Naive thymus-derived CD8-positive, alpha-beta T cell (primary cell): Measurements from ENCODE around the gene TMIGD3. TPM values are rescaled to one million over a fixed set of nuclear protein-coding genes. Genes with fewer than 3 reads are reported as not detected.

Experiments used
- ATAC-seq, 2 donors: fragments of 150-1000 bp; cut with Tn5 transposase in 1 of 2; sonication (Bioruptor Pico), chemical (Tn5 transposase) in 1 of 2; 1 replicate in 1 of 2; 2 replicates in 1 of 2; pipeline ENCODE4 v1.10.0; 2021; ENCODE audit warnings: mild to moderate bottlenecking in 2 of 2, moderate library complexity in 2 of 2
- POLR2A ChIA-PET: fragments of 350-600 bp; sonication (Branson Sonifier 250); formaldehyde crosslinking; loops from one replicate; lab custom pipeline; 2021; ENCODE audit warnings: antibody characterized with exemption; lab: Charles Lee
- DNase-seq, 10 donors: peaks; one replicate each; pipeline versions ENCODE4 v3.0.0 to v3.0.0-alpha.2; 2020 to 2022
- H3K27ac Mint-ChIP-seq, 10 donors: one replicate each; pipeline ENCODE4 v1.8.0; 2020 to 2022; ENCODE audit warnings: mild to moderate bottlenecking in 10 of 10, mixed read lengths in 10 of 10, moderate library complexity in 4 of 10, inconsistent platforms in 1 of 10
- H3K27me3 Mint-ChIP-seq, 5 donors: one replicate each; pipeline ENCODE4 v1.8.0; 2021 to 2022; ENCODE audit warnings: mixed read lengths in 5 of 5
- H3K36me3 Mint-ChIP-seq, 3 donors: one replicate each; pipeline ENCODE4 v1.8.0; 2020 to 2022; ENCODE audit warnings: mixed read lengths in 3 of 3, mild to moderate bottlenecking in 2 of 3, inconsistent platforms in 1 of 3
- H3K4me1 Mint-ChIP-seq, 4 donors: one replicate each; pipeline ENCODE4 v1.8.0; 2021 to 2022; ENCODE audit warnings: mixed read lengths in 4 of 4
- H3K4me3 Mint-ChIP-seq, 10 donors: one replicate each; pipeline ENCODE4 v1.8.0; 2020 to 2022; ENCODE audit warnings: mild to moderate bottlenecking in 10 of 10, mixed read lengths in 10 of 10, moderate library complexity in 6 of 10, inconsistent platforms in 1 of 10
- H3K9me3 Mint-ChIP-seq, 9 donors: one replicate each; pipeline ENCODE4 v1.8.0; 2020 to 2022; ENCODE audit warnings: mixed read lengths in 9 of 9, mild to moderate bottlenecking in 3 of 9, inconsistent platforms in 1 of 9, moderate library complexity in 1 of 9
- polyA plus RNA-seq, 3 donors: library from polyadenylated mRNA; unstranded; fragments of 300-500 nt; fragmentation: Illumina TruSeq; gene quantifications; one replicate each; pipeline ENCODE4 v1.2.3, GENCODE V29; 2021
- total RNA-seq, 8 experiments: library from RNA in 2 of 8; stranded (reverse) in 2 of 8; gene quantifications; one replicate each; pipeline ENCODE4 v1.2.3 and lab custom pipeline; 2021 to 2026

Gene TMIGD3
- total and polyA plus RNA-seq, 5 experiments from 2014 or later: not detected

DNA sequence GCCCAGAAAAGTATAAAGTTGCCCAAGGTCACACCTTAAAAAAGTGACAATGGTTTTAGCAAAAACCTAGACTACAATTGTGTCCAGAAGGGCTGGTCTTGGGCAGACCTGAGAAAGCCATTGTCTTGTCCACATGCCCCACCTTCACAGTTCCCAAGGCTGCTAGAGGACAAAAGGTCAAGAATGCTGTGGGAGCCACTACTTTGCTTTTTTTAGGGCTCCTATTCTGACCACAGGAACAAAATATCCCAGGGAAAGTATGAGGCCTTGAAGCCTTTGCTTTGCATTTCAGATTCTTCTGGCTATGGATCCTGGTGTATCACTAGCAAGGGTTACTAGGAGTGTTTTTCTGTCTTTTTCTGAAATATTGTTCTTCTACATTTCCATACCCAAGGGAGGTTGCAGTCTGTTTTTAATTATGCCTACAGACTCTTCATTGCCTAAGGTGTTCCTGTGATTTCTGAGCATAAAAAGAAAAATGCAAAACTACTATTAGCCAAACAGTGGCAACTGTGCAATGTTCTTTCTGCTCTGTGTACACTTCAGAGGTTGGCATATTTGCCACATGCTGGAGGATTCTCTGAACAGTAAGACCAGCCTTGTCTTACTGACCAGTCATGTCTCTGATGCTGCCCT lies 18.9 kb downstream of the TMIGD3 start:
- H3K27ac Mint-ChIP-seq: peak overlapping the region in 2 of 10 donors; percentile 21 to 47
- ATAC-seq: no peak
- H3K4me1 Mint-ChIP-seq: peaks cover 13 to 38% (median 34%) of the 10 kb centered on the region in 4 donors

DNA sequence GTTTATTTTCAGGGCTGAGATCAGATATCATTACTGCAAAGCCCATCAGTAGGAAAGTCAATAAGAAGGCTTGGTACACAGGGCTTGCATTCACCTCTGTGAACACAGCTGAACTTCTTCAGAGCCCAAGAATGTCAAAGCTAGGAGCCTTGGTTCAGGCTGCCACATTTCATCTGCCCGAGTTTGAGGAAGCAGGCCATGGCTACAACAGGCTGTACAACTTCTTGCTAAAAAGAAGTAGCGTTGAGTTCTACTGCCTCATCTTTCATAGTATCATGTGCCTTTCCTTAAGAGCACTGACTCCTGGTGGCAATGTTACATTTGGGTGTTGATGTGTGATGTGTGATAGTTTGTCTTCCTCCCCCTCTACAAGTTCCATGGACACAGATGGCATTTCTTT lies 19.6 kb downstream of the TMIGD3 start:
- Mint-ChIP-seq H3K4me3 (no peak overlapping the region), H3K36me3 (peaks cover 0 to under 1% (median 0%) of the 10 kb centered on the region in 3 donors), H3K9me3 (no peaks in the 10 kb centered on the region), H3K27ac (peak overlapping the region in 2 of 10 donors; percentile 5 to 34), H3K27me3 (no peaks in the 10 kb centered on the region), H3K4me1 (peaks cover 13 to 39% (median 33%) of the 10 kb centered on the region in 4 donors)
- ATAC-seq: no peak
- no peak for DNase-seq
- POLR2A ChIA-PET: interaction anchor here (0.6 kb wide), 1 partner anchor 99 kb away, joined by 4 read pairs; no protein-coding TSS in a partner anchor

More for the DNA sequence above, 18.9 kb downstream of the TMIGD3 start:
- H3K9me3 Mint-ChIP-seq: no peaks in the 10 kb centered on the region
- POLR2A ChIA-PET: interaction anchor here (0.6 to 1.9 kb wide), 2 partner anchors 24 to 99 kb away, joined by 4 to 5 read pairs; no protein-coding TSS in a partner anchor
- no peak overlapping the region for H3K4me3 Mint-ChIP-seq
- H3K36me3 Mint-ChIP-seq: no peaks in the 10 kb centered on the region
- H3K27me3 Mint-ChIP-seq: no peaks in the 10 kb centered on the region
- no peak for DNase-seq

DNA sequence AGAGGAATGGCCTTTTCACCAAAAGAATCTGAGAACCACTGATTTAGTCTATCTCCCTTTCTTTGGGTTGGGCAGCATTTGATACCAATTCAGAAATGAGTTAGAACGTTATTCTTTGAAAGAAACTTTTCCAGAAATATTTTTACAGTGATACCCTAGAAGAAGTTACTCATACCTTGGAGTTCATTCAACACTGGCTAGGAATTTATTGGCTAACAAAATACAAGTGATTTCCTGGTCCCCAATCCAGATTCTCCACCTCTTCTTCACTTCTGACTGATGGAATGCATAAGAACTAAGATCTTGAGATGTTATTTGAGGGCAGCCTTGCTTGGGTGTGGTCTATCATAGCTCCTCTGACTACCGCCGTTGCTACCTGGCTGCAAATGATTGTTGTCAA lies 20.3 kb downstream of the TMIGD3 start:
- ATAC-seq (no peak), DNase-seq (no peak)
- Mint-ChIP-seq H3K36me3 (peaks cover 3 to 7% (median 6%) of the 10 kb centered on the region in 3 donors), H3K9me3 (no peaks in the 10 kb centered on the region), H3K27me3 (no peaks in the 10 kb centered on the region), H3K4me1 (peaks cover 15 to 46% (median 39%) of the 10 kb centered on the region in 4 donors), H3K27ac (peak overlapping the region in 2 of 10 donors; percentile 5 to 15), H3K4me3 (no peak overlapping the region)
- POLR2A ChIA-PET: no interaction called here

DNA sequence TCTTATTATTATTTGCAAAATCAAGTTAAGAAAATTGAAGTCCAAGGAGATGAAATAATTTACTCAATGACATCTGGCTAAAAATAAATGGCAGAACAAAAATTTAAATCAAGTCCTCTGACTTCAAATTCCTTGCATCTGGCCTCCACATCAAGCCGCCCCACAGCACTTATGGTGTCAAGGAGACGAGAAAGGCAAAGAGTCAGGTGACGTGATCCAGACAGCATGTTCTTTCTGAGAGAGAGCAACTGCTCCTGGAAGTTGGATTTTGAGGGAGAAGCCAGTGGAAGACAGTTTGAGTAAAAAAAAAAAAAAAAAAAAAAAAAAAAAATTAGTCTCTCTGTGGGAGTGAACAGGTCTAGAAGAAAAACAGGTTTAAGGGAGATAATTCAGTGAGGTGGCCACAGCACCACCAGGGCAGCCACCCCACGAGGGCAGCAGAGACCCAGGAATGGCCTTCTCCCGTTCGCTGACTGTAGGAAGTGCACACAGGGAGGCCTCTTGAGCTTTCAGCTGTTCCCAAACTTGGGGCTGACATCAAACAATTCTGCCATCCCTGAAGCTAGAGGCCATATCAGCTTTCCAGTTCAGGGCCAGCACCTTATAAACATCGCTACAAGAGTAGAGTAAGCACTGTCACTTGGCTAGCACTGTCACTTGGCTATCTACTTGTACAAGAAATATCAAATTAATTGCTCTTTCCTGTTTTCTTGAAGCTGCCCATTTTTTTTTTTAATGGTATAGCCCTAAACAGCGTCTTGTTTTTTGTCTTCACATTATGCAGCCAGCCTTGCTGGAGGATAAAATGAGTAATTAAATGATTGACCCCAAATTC lies 21.8 kb downstream of the TMIGD3 start:
- POLR2A ChIA-PET: interaction anchor here (0.9 to 1.3 kb wide), 3 partner anchors 10 to 26 kb away, joined by 3 to 4 read pairs (median 3); no protein-coding TSS in a partner anchor
- H3K27me3 Mint-ChIP-seq: no peaks in the 10 kb centered on the region
- ATAC-seq (peak; percentile 50 to 74), DNase-seq (peak; percentile 34 to 78 (median 47))
- H3K36me3 Mint-ChIP-seq: peaks cover 11 to 20% (median 12%) of the 10 kb centered on the region in 3 donors
- H3K4me3 Mint-ChIP-seq: no peak overlapping the region
- H3K9me3 Mint-ChIP-seq: no peaks in the 10 kb centered on the region
- H3K27ac Mint-ChIP-seq: peak overlapping the region in 3 of 10 donors; percentile 48 to 83 (median 65)
- H3K4me1 Mint-ChIP-seq: peaks cover 26 to 62% (median 55%) of the 10 kb centered on the region in 4 donors

DNA sequence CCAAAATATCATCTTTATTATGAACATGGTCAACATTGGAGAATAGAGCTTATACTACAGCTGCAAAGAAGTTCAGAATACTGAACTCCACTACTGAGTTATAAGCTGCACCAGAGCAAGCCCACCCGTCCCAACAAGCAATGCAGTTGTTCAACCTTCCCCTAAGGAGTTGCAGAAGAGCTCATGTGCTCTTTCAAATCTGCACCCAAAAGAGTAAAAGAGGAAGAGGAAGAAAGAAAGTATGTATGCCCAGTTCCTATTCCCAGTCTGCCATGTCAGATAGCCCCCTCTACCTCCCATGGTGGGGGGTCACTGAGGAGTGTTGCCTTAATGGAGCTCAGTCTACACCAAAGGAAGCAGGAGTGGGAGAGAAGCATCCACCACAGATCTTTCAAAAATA lies 22.8 kb downstream of the TMIGD3 start:
- no peaks in the 10 kb centered on the region for H3K9me3 Mint-ChIP-seq
- H3K4me3 Mint-ChIP-seq: peak overlapping the region in 1 of 10 donors; percentile 58
- ATAC-seq (no peak), DNase-seq (no peak)
- peak overlapping the region in 3 of 10 donors; percentile 14 to 53 (median 17) for H3K27ac Mint-ChIP-seq
- H3K36me3 Mint-ChIP-seq: peaks cover 11 to 20% (median 12%) of the 10 kb centered on the region in 3 donors
- peaks cover 29 to 71% (median 63%) of the 10 kb centered on the region in 4 donors for H3K4me1 Mint-ChIP-seq
- no peaks in the 10 kb centered on the region for H3K27me3 Mint-ChIP-seq
- POLR2A ChIA-PET: interaction anchor here (1.3 kb wide), 1 partner anchor 9 kb away, joined by 4 read pairs; no protein-coding TSS in a partner anchor

DNA sequence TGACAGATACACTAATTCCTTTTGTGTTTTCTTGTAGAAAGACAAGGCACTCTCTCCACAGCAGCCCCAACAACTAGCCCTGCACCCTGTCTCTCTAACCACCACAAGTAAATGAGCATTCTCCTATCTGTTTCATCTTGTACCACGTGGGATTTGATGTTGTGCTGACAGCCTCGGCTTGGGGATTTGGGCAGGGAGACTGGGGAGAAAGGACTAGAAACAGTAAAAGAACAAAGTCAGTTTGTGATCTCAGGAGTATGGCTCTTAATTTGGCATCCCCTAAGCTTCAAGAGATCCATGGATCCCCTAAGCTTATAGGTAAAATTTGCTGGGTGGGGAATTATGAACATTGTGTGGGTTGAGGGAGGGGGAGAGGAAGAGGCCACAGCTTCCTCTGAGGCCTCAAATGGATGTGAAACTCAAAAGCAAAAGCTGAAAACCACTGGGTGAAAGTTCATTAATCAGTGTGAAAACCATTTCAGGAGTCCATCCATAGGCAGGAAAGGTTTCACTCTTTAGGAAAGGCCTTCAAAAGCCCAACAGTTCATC lies 26.6 kb downstream of the TMIGD3 start:
- Mint-ChIP-seq H3K36me3 (peaks cover 12 to 20% (median 20%) of the 10 kb centered on the region in 3 donors), H3K4me1 (peaks cover 28 to 75% (median 56%) of the 10 kb centered on the region in 4 donors), H3K9me3 (no peaks in the 10 kb centered on the region), H3K4me3 (peak overlapping the region in 9 of 10 donors; percentile 71 to 95 (median 87)), H3K27ac (peak overlapping the region in 8 of 10 donors; percentile 89 to 98 (median 95)), H3K27me3 (no peaks in the 10 kb centered on the region)
- peak; percentile 84 to 90 for ATAC-seq
- POLR2A ChIA-PET: interaction anchor here (0.6 to 4.1 kb wide), 9 partner anchors 8 to 279 kb away, joined by 3 to 34 read pairs (median 4); partner anchors contain the start of genes ATP5PB, DDX20 and WDR77
- DNase-seq: peak in 9 of 10 donors; percentile 14 to 76 (median 42)

DNA sequence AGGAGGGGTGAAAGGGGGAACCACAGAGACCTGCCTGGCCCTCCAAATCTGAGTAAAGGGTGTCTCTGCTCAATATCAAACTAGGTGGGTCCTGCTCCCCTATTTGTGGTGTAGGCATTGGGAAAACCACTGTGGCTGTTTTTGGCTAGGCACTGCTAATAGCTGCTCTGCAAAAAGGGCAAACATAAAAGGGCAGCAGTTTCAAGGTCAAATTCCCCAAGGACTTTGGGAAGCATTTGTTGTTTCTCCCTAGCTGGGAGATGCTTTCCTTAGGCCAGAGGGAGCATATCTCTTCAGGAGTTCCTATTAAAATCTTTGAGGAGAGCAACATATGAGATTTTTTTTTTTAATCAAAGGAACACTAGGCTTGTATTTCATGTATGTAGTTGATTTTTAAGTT lies 27.2 kb downstream of the TMIGD3 start:
- Mint-ChIP-seq H3K4me1 (peaks cover 28 to 70% (median 50%) of the 10 kb centered on the region in 4 donors), H3K27ac (peak overlapping the region in 8 of 10 donors; percentile 89 to 98 (median 95)), H3K9me3 (no peaks in the 10 kb centered on the region), H3K36me3 (peaks cover 12 to 20% (median 20%) of the 10 kb centered on the region in 3 donors), H3K27me3 (no peaks in the 10 kb centered on the region), H3K4me3 (peak overlapping the region in 9 of 10 donors; percentile 71 to 95 (median 87))
- POLR2A ChIA-PET: interaction anchor here (0.6 to 4.1 kb wide), 5 partner anchors 14 to 279 kb away, joined by 3 to 34 read pairs (median 4); partner anchors contain the start of genes ATP5PB, DDX20 and WDR77
- DNase-seq: no peak
- no peak for ATAC-seq

DNA sequence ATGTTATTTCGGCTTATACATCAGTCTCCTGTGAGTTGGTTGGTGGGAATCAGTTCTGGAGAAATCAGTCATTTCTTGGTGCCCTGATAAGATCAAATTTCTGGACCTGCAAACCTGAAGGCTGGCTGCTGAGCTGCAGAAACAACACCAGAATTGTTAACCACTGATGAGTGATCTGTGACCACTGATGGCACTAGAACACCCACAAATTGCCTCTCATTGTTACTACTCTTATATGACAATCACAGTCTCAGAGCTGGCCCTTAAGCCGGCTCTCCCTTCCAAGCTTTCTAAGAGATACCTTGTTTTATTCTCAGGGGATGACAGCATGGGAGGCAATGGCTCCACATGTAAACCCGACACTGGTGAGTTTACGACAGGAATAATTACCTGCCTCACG lies 27.7 kb downstream of the TMIGD3 start:
- H3K4me3 Mint-ChIP-seq: peak overlapping the region in 9 of 10 donors; percentile 71 to 95 (median 87)
- no peak for ATAC-seq
- DNase-seq: no peak
- H3K27ac Mint-ChIP-seq: peak overlapping the region in 8 of 10 donors; percentile 89 to 98 (median 95)
- H3K9me3 Mint-ChIP-seq: no peaks in the 10 kb centered on the region
- H3K36me3 Mint-ChIP-seq: peaks cover 12 to 20% (median 20%) of the 10 kb centered on the region in 3 donors
- H3K27me3 Mint-ChIP-seq: no peaks in the 10 kb centered on the region
- POLR2A ChIA-PET: interaction anchor here (3.6 to 4.1 kb wide), 2 partner anchors 26 to 32 kb away, joined by 32 to 34 read pairs; partner anchors contain the start of genes ATP5PB and WDR77
- H3K4me1 Mint-ChIP-seq: peaks cover 27 to 66% (median 49%) of the 10 kb centered on the region in 4 donors

DNA sequence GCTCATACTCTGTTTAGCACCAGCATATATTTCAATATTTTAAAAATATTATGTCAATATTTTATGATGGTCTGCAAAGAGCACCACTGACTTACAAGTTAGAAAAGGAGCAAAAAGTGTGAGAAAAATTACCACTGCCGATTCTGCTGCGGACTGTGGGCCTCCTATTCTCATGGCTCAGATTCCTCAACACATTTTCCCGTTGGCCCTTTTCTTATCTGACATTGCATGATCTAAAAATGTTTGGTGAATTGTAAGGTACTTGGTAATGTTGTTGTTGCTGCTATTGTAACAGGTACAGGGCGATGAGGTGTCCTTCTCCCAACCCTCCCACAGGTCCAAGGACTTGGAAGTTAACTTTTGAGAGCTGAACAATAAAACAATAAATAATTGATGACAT lies 28.9 kb downstream of the TMIGD3 start:
- no peak for ATAC-seq
- Mint-ChIP-seq H3K27ac (peak overlapping the region in 8 of 10 donors; percentile 80 to 98 (median 96)), H3K27me3 (no peaks in the 10 kb centered on the region), H3K4me1 (peaks cover 25 to 56% (median 45%) of the 10 kb centered on the region in 4 donors), H3K4me3 (peak overlapping the region in 9 of 10 donors; percentile 84 to 95 (median 89)), H3K36me3 (peaks cover 12 to 20% (median 20%) of the 10 kb centered on the region in 3 donors), H3K9me3 (no peaks in the 10 kb centered on the region)
- DNase-seq: no peak
- POLR2A ChIA-PET: interaction anchor here (1.1 to 4.1 kb wide), 3 partner anchors 25 to 281 kb away, joined by 3 to 34 read pairs (median 32); partner anchors contain the start of genes ATP5PB, DDX20 and WDR77

DNA sequence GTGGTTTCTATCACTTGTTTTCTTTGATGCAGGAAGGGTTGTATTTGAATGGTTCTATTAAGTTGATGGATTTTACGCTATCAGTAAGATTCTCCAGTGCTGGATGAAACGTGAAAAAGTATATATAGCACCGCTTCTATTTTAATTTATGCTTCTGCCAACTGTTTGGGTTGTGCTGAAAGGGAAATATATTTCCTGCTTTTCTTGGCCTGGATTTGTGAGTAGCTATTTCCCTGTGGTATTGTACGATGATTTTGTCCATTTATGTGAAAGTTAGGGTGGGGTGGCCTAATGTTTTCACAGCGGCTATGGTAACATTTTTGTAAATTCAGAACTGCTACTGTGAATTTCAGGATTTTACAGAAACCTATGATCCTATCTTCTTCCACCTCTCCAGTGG lies 29.3 kb downstream of the TMIGD3 start:
- peak overlapping the region in 8 of 10 donors; percentile 89 to 98 (median 96) for H3K27ac Mint-ChIP-seq
- POLR2A ChIA-PET: interaction anchor here (1.1 to 4.1 kb wide), 3 partner anchors 25 to 281 kb away, joined by 3 to 34 read pairs (median 32); partner anchors contain the start of genes ATP5PB, DDX20 and WDR77
- peak overlapping the region in 9 of 10 donors; percentile 84 to 95 (median 89) for H3K4me3 Mint-ChIP-seq
- peaks cover 12 to 20% (median 20%) of the 10 kb centered on the region in 3 donors for H3K36me3 Mint-ChIP-seq
- ATAC-seq (no peak), DNase-seq (no peak)
- H3K4me1 Mint-ChIP-seq: peaks cover 25 to 53% (median 44%) of the 10 kb centered on the region in 4 donors
- no peaks in the 10 kb centered on the region for H3K27me3 Mint-ChIP-seq
- no peaks in the 10 kb centered on the region for H3K9me3 Mint-ChIP-seq

DNA sequence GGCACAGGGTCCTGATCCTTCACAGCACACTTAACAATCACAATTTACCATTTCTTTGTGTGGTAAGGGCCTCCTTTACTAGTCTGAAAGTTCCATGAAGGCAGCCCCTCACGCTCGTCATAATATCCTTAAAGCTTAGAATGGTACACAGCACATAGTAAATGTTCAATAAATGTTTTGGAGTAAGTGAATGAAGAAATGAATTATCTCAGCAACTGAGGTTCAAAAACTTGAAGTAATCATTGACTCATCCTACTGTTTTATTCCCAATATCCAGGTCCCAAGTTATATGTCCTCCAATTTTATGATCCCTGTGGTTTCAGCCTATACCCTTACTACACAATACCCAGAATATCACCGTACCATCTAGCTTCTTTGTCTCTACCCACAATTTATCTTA lies 31.9 kb downstream of the TMIGD3 start:
- POLR2A ChIA-PET: interaction anchor here (0.9 to 3.3 kb wide), 8 partner anchors 9 to 284 kb away, joined by 3 to 24 read pairs (median 6); partner anchors contain the start of genes ADORA3, ATP5PB, DDX20 and TMIGD3

More for the DNA sequence above, 31.9 kb downstream of the TMIGD3 start:
- Mint-ChIP-seq H3K4me3 (peak overlapping the region in 2 of 10 donors; percentile 15 to 43), H3K9me3 (no peaks in the 10 kb centered on the region), H3K36me3 (peaks cover 0 to 14% (median 3%) of the 10 kb centered on the region in 3 donors), H3K27ac (no peak overlapping the region), H3K4me1 (peaks cover 10 to 30% (median 22%) of the 10 kb centered on the region in 4 donors), H3K27me3 (no peaks in the 10 kb centered on the region)
- ATAC-seq (no peak), DNase-seq (no peak)
